GM12864 (cell line): Measurements from ENCODE around the gene CNBP.
A peak's percentile ranks its signal among the peaks of the same experiment; 100 is the strongest.

Source experiments
- DNase-seq: peaks from one replicate; pipeline ENCODE4 v3.0.0-alpha.2; 2011; ENCODE audit warnings: low read depth
- H3K4me3 ChIP-seq: 2 replicates; pipeline ENCODE4 v1.5.1; 2011; ENCODE audit warnings: mild to moderate bottlenecking, low read depth, low read length, control low read depth
- TF ChIP-seq, protein P1 (sequence below): IDR thresholded peaks from 2 replicates; pipeline ENCODE4 v1.5.1; 2011; ENCODE audit warnings: low read depth, mild to moderate bottlenecking, moderate library complexity, low read length, control low read depth, inconsistent platforms; ENCODE audit errors: missing control alignments

CNBP gene

DNA sequence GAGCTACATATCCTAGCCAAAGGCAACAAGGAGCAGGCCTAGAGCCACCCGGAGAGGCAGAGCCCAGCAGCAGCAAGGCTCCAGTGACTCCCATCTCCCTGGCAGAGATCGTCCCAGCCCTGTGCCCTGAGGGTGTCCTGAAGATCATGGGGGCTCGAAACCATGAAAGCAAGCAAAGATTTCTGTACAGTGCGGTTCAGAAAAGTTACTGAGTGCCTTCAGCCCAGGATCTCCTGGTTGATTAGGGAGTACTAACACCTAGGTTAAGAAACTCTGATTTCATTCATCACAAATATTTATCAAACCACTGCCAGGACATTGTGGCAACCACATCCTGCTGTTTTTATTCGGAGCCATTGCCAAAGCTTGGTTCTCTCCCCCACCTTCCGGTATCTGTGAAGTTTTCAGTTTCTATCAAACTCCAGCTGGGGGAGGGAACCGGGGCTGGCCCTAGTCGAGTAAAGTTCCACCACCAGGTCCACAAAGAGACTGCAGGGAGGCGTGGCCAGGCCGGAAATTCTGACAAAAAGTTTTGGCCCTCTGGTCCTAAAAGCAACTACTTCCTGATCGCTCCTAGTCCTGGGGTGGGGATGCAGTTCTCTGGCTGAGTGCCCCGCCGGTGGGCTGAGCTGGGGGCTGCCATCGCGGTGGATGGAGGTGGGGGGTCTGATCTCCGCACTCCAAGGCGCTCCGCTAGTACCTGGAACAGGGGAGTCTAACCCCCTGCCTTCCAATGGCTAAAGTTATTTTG is 63.3 kb downstream of the CNBP start:
- TF ChIP-seq, protein P1, sequence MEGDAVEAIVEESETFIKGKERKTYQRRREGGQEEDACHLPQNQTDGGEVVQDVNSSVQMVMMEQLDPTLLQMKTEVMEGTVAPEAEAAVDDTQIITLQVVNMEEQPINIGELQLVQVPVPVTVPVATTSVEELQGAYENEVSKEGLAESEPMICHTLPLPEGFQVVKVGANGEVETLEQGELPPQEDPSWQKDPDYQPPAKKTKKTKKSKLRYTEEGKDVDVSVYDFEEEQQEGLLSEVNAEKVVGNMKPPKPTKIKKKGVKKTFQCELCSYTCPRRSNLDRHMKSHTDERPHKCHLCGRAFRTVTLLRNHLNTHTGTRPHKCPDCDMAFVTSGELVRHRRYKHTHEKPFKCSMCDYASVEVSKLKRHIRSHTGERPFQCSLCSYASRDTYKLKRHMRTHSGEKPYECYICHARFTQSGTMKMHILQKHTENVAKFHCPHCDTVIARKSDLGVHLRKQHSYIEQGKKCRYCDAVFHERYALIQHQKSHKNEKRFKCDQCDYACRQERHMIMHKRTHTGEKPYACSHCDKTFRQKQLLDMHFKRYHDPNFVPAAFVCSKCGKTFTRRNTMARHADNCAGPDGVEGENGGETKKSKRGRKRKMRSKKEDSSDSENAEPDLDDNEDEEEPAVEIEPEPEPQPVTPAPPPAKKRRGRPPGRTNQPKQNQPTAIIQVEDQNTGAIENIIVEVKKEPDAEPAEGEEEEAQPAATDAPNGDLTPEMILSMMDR: peak; percentile 16
- peak overlapping the region; percentile 89 for H3K4me3 ChIP-seq
- DNase-seq: peak; percentile 92

GRCh38 chr3:129119365-129120100 is 64.2 kb downstream of the CNBP start:
- DNase-seq: no peak
- peak overlapping the region; percentile 89 for H3K4me3 ChIP-seq
- TF ChIP-seq, protein P1: no peak

DNA sequence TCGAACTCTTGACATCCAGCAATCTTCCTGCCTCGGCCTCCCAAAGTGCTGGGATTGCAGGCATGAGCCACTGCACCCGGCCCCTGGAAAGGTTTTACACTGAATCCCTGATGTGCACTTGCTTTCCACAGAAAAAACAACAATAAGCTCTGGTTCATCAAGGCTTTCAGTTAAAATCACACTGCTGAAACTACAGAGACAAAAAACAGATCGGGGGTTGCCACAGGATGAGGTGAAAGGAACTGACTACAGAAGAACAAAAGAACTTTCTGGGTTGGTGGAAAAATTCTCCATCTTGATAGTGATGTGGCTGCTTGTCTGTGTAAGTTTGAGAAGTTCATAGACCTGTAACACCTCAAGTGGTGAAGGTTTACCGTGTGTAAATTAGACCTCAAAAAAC is 65.0 kb downstream of the CNBP start:
- DNase-seq: no peak
- TF ChIP-seq, protein P1: no peak
- H3K4me3 ChIP-seq: no peak overlapping the region
